ENCODE data around the gene PEX11G.
"Not testable (repeated sequence)": the region's sequence is repeated elsewhere in the genome, so short reads cannot be mapped to it uniquely, and the experiment has no call there.

Gene PEX11G

GRCh38 chr19:7434391-7434790, 54.4 kb downstream of the PEX11G start:
- no peak for DNase-seq (ENCODE audit: low read depth in 2 of 2)

GRCh38 chr19:7433456-7433855, 55.4 kb downstream of the PEX11G start:
- not testable (repeated sequence) for DNase-seq (ENCODE audit: low read depth in 2 of 2)

- no peak for DNase-seq (ENCODE audit: low read depth in 2 of 2)
Measured at GRCh38 chr19:7429638-7430282, 59.1 kb downstream of the PEX11G start.

GRCh38 chr19:7428651-7429113, 60.2 kb downstream of the PEX11G start:
- DNase-seq (ENCODE audit: low read depth in 2 of 2), result no peak

- no peak for DNase-seq (ENCODE audit: low read depth in 2 of 2)
Measured at GRCh38 chr19:7427944-7428343, 60.9 kb downstream of the PEX11G start.

- no peak for DNase-seq (ENCODE audit: low read depth in 2 of 2)
Measured at GRCh38 chr19:7426986-7427385, 61.8 kb downstream of the PEX11G start.

All from stimulated activated CD4-positive, alpha-beta T cell treated with anti-CD3 and anti-CD28 coated beads, Interleukin-1b, Interleukin-23, amount 100 ng/mL, for 4 hours (primary cell).